GM12872 (cell line): ENCODE results near the gene BTBD9.

Experiments used
- TF ChIP-seq, protein P1 (sequence below): IDR thresholded peaks from 3 replicates; pipeline ENCODE4 v1.5.1; 2011; ENCODE audit warnings: low read depth, mild to moderate bottlenecking, low read length, moderate library complexity; ENCODE audit not compliant: insufficient read depth

BTBD9 gene

GRCh38 chr6:38183856-38184584 is 455.7 kb downstream of the BTBD9 start:
- TF ChIP-seq, protein P1, sequence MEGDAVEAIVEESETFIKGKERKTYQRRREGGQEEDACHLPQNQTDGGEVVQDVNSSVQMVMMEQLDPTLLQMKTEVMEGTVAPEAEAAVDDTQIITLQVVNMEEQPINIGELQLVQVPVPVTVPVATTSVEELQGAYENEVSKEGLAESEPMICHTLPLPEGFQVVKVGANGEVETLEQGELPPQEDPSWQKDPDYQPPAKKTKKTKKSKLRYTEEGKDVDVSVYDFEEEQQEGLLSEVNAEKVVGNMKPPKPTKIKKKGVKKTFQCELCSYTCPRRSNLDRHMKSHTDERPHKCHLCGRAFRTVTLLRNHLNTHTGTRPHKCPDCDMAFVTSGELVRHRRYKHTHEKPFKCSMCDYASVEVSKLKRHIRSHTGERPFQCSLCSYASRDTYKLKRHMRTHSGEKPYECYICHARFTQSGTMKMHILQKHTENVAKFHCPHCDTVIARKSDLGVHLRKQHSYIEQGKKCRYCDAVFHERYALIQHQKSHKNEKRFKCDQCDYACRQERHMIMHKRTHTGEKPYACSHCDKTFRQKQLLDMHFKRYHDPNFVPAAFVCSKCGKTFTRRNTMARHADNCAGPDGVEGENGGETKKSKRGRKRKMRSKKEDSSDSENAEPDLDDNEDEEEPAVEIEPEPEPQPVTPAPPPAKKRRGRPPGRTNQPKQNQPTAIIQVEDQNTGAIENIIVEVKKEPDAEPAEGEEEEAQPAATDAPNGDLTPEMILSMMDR, result no peak

DNA sequence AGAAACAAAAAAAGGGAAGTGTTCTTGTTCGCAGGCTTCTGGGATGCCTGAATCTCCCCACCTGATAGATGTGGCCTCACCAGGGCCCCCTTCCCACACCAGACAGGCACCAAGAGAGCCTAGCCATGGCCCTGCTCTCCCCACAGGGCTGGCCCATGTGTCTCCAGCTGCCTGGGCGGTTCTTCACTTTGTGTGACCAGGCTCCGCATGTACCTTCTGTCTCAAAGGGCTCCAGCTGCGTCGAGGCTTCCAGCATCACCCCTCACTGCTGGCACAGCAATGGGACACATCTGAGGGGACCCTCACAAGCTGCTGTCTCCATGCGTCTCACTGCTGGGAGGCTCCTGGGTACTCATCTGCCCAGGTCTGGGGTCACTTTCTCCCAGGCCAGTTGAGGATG is 457.3 kb downstream of the BTBD9 start:
- TF ChIP-seq, protein P1, result no peak

DNA sequence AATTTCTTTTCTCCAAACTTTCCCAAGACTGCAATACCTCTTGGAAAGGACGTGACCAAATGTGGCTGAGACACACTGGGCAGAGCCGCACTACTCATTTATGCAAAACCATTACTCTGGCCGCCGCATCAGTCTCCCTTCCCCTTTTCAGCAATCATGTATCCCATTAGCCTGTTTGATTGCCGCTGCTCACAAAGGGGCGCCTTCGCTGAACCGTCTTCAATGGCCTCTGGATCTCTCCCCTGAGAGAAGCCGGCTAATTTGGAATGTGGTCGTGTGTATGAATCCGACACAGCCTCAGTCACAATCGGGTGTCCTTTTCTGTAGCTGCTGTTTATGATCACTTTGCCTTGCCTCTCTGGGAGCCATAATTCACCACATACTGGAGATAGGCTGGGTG is 459.1 kb downstream of the BTBD9 start:
- TF ChIP-seq, protein P1, result no peak

DNA sequence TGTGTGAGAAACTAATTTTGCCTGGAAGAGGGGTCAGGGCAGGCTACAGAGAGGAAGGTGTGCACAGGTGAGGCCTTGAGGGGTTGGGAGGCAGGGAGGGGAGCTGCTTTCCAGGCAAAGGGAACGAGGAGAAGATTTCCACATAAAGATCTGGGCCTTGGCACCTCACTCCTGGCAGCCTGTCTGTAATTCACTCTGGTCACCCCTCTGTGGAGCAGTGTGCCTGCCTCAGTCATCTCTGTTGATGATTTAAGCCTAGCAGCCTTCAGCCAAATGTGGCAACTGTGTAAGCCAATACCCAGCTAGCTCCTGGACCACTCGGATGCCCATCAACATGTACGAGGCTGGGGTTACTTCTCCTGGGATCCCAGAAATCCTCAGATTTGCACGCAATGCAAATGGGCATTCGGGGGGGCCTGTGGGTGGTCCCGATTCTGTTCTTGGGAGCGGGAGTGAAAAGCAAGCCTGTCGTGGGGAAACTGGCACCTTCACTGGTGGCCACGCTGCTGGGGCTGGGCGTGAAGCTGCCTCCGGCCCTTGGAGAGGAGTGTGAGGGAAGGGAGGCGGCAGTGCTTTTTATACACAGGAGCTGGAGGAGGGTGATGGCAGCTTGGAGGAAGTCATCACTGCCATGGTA is 459.8 kb downstream of the BTBD9 start:
- TF ChIP-seq, protein P1, result no peak

- TF ChIP-seq, protein P1, result no peak
Measured at GRCh38 chr6:38179300-38179699, 460.4 kb downstream of the BTBD9 start.

DNA sequence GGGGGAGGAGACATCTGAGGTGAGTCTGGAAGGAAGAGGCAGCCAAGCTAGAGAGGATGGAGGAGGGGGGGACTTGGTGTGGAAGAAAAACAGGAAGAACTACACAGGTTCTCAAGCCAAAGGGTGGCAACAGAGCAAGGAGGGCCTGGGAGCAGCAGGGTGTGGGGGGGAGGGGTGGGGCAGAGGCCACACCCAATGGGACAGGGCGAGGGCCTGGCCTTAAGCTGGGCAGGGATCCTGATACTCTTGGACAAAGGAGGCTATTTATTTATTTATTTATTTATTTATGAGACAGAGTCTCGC is 461.2 kb downstream of the BTBD9 start:
- TF ChIP-seq, protein P1, result no peak

DNA sequence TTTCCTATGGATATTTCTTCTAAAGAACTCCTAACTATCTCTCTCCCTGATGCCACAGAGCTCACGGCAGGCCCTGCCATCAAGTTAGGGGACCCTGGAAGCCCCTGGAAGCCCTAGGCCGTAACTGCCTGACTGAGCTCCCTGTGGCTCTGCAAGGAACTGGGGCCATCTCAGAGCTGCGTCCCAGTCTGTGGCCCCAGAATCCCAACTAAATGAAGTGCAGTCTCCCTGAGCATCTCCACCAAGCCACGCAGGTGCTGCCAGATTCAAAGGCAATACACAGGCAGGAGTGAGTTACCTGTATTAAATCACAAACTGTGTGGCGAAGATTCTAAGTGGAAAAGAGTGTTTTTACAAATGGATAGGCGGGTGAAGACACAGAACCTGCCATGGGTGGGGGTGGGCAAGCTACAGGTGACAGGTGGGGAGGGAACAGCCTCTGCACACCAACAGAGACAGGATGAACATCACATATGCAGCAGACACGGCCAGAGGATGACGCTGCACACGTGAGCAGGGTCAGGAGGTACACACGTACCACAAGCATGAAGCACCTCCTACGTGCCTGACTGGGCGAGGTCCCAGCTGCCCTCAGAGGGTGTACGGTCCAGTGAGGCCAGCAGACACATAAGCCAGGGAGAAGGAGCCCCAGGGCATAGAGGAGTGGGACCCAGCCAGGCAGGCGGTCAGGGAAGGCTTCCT is 461.7 kb downstream of the BTBD9 start:
- TF ChIP-seq, protein P1, result no peak
